Measurements from ENCODE around the gene ADARB2.
"Not testable (repeated sequence)": the region's sequence is repeated elsewhere in the genome, so short reads cannot be mapped to it uniquely, and the experiment has no call there.

Gene ADARB2

DNA sequence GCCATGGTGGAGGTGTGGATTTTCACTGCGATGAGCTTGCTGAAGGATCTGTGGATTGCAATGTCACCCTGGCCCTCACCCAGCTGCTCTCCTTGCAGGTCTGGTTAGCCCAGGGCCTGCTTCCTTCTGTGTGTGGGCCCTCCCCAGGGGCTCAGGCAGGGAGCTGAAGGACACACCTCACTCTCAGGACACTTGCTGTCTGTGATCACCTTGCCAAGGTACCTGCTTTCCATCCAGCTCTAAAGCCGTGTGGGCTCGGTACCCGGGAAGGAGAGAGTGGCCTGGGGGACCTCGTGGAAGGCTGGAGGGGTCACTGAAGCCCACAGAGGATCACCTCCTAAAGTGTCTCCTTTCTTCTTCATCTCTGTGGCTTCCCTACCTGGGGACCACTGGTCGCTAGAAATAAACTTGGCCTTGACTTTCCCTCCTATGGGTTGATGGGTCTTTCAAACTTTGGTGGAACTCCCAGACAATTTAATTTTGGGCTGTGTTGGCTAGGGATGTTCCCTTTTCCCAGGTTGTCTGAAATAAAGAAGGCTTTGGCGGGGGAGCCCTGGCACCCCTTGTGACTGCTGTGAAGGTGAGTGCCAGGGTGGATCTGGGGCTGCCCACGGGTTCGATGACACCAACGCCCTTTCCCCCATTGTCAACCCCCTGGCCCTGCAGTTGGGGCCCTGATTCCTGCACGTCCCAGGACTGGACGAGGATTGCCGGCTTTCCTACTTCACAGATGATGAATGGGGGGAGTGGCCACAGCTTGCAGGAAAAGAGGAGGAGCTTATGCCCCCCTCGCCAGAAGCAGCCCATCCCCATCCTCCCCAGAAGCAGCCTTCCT is 331.0 kb downstream of the ADARB2 start:
- no peak for DNase-seq (ENCODE audit: low read depth)

DNA sequence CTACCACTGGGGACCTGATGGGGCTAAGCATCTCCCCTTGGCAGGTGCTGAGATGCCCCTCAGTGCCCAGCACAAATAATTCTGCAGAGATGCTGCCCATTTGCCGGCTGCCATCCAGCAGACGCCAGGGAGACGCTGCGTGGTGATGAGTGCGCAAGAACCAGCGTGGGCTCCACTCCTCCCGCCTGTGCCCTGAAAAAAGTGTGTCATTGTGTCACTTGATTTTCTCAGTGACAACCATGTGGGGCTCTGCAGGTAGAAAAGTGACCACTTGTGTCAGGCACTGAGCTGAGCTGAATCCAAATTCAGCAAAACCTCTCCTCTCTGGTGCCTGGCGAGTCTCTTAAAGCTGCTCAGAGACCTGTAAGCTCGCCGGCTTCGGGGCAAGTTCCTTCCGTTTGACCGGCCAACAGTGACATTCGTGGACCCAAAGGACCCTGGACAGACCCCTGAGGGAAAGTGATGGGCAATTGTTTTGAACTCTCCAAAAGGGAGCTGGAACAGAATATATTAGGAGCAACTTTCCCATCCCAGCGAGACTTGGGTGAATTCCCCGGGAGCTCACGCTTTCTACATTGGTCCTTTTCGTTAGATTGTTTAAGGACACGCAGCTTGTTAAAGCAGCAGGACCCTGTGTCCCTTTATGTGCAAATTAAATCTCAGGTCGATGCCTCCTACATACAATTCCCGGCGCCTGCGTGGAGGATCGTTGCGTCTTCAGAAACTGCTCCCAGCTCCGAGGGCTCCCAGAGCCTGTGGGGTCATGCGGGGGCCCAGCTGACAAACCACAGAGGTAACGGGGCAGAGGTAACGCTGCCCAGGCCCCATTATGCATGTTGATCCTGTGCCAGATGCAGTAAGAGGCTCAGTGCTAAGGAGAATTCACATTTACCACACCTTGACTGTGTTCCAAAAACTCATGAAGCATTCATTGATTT is 332.7 kb downstream of the ADARB2 start:
- DNase-seq (ENCODE audit: low read depth): no peak

DNA sequence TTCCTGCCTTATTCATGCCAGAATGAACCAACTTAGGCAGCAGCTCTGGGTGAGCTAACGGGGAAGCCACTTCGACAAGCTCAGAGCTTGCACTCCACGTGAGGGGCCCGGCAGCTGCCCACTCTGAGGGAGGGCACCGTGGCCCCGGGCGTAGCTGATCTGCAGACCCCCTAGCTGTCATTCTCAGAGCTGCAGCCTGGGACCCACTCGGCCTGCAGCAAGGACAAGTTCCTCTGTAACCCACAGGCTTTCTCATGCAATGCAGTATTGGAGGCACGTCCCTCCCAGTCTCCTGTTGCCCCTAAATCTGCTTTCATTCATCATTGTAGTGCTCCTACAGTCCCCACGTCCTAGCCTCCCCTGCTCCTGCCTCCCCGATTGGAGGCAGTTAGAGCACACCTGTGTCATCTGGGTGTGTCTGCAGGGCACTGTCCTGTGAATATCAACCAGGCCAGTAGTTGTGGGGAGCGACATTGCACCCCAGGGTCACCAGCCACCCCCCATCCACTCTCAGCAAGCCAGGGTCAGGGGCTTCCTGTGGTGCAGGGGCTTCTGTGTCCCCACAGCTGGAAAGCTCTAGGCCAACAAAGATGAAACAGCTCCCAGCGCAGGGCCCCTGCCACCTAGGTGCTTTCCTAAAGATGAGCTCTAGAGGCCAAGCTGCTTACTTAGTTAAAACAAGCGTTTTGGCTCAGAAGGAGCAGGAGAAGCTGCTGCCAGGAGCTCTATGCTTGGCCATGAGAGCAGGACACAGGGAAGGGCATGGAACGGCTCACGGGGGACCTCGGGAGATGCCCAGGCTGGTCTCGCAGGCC is 333.6 kb downstream of the ADARB2 start:
- no peak for DNase-seq (ENCODE audit: low read depth)

GRCh38 chr10:1402816-1403507 is 334.4 kb downstream of the ADARB2 start:
- DNase-seq (ENCODE audit: low read depth): no peak

GRCh38 chr10:1402016-1402770 is 335.1 kb downstream of the ADARB2 start:
- DNase-seq (ENCODE audit: low read depth): no peak

DNA sequence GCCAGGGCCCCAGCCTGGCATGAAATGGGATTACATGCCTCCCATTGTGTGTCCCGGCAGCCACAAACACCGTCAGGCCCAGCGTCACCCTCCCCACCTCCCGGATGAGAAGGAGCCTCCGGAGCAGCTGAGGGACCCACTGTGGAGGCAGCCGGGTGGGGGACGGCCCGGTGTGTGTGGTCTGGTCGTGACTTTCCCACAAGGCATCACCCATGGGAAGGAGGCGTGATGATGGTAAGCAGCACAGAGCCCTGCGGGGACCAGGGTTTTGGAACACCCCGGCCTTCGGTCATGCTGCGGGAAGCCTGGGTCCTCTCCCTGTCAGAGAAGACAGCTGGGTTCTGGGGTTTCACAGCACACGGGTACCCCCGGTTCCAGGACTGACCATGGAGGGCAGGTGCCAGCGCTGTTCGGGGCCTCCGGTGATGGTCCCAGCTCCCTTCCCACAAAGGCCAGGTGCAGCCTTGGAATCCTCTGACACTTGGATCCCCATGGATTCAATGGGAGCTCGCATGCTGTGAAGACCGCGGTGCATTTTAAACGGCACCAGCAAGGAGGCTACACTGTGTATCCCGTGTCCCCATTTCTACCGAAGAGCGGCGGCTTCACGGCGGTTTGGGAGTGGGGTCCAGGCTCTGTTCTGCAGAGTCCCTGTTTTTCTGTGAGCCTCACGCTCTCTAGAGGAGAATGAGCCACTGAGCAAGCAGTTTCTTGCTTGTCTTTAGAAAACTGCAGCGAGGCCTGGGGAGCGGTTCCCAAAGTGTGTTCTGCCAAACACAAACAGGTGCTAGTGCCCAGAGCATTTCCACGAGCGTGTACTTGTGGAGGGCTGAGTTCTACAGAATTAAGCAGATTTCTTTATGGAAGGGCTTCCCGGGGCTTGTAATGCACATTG is 336.0 kb downstream of the ADARB2 start:
- DNase-seq (ENCODE audit: low read depth): no peak

DNA sequence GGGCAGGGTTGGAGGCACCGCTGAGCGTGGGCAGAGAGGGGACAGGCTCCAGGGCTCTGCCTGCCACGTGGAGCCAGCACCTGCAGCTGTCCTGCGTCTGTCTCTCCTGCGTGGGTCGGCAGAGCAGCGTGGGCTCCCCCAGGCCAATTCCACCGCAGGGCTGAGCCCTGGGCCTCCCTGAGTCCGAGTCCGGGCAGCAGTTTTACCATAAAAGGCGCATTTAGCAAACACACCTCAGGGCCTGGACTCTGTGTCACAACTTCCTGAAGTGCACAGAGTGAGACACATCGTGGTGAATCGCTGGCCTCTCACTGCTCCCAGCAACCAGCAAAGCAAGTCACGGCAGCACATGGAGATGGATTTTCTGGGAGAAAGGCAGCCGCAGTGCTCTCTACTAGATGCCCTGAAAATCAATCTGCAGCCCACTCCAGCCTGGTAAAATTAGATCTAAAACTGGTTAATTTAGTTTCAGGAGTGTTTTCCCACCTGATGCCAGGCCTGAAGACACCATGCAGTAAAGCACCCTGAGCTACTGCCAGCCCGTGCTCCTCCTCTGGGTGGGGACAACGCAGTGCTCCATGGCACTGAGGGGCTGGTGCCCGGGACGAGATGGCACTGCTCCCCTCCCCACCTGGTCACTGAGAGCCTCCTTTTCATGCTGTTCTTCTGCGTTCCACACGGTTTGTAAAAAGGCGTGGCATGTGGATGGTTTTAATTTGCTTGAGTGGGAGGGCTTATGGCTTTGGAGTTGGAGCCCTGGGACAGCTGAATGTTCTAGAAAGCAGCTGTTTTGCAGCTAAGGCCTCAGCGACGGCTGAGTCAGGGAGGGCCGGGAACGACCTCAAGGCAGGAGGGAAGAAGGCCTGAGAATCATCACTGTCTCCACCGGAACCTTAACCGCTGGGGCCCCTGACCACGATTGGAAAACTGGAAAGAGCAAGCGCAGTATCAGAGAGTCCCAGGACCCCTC is 336.9 kb downstream of the ADARB2 start:
- no peak for DNase-seq (ENCODE audit: low read depth)

DNA sequence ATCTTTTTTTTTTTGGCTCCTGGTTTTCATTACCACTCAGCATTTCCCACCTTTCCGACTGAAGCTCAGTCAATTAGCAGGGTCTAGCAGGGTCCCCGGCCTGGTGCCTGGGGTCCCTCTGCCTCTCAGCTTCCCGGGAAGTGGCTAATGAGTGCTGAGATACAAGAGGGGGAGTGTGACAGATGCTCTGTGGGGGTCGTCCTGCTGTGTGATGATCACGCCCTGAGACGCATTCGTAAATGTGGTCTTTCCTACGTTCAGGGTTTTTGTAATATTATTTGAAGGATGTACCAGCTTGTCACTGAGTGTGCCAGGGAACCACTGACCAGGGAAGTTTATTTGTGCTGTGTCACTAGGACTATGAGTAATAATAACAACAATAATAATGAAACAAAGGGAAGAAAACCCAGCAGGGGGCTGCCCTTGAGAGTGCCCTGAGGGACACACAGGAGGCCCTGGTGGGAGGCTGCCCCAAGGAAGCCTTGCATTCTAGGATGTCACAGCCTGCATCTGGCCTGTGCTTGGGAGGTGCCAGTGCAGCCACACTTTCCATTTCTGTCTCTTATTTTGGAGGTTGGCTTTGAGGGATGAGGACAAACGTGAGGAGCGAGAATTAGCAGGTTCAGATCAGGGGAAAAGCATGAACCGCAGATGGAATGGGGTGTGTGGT is 337.8 kb downstream of the ADARB2 start:
- no peak for DNase-seq (ENCODE audit: low read depth)

GRCh38 chr10:1398626-1399410 is 338.5 kb downstream of the ADARB2 start:
- DNase-seq (ENCODE audit: low read depth): no peak

GRCh38 chr10:1398116-1398515 is 339.2 kb downstream of the ADARB2 start:
- not testable (repeated sequence) for DNase-seq (ENCODE audit: low read depth)

- no peak for DNase-seq (ENCODE audit: low read depth)
Observed at GRCh38 chr10:1396297-1396635, 341.1 kb downstream of the ADARB2 start.

GRCh38 chr10:1395481-1396296 is 341.6 kb downstream of the ADARB2 start:
- no peak for DNase-seq (ENCODE audit: low read depth)

DNA sequence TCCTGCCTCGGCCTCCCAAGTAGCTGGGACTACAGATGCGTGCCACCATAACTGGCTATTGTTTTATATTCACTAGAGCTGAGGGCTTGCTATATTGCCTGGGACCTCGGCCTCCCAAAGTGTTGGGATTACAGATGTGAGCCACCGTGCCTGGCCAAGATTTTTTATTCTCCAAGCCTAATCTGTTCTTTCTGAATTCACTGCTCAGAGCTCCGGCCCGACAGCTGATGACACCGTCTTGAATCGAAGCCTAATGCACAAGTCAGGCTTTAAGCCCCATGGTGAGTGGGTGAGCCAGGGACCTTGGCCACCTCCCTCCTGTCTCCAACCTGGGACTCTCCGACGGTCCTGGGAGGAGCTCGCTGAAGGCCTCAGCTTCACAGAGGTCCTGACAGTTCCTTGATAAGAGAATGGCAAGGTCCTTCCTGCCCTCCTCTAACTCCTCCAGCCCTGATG is 342.3 kb downstream of the ADARB2 start:
- DNase-seq (ENCODE audit: low read depth): no peak

- DNase-seq (ENCODE audit: low read depth): no peak
Observed at GRCh38 chr10:1394155-1394912, 343.0 kb downstream of the ADARB2 start.

- no peak for DNase-seq (ENCODE audit: low read depth)
Observed at GRCh38 chr10:1393481-1393880, 343.8 kb downstream of the ADARB2 start.

DNA sequence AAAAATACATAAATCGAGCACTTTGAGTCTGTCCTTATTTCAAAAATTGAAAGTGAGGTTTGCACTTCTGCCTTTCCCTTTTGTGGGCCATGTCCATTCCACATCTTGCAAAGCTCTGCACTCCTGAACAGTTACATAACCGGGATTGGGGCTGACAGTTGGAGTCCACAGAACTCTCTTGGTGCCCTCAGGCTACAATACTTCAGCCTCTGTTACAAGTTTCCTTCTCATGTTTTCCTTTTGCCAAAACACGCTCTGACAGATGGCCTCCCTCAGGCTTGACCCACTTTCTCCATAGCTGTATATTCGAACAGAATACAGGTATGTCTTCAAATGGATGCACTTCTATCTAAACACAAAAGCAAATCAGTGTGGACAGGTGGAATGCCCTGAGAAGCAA is 345.2 kb downstream of the ADARB2 start:
- no peak for DNase-seq (ENCODE audit: low read depth)
